GM12878 (cell line): ENCODE measurements around the gene OXCT2. TPM values are rescaled to one million over a fixed set of nuclear protein-coding genes. Genes with fewer than 3 reads are reported as not detected.
"Not testable (repeated sequence)": the region's sequence is repeated elsewhere in the genome, so short reads cannot be mapped to it uniquely, and the experiment has no call there.

Experiments used
- ATAC-seq: fragments of 200-7000 bp; cut with Tn5 transposase; 3 replicates; pipeline ENCODE4 v1.9.1; 2020; ENCODE audit warnings: mild to moderate bottlenecking, moderate library complexity
- BruUV-seq: library from RNA; stranded (reverse); fragments of 400-500 nt; replicated peaks from 2 replicates; lab custom pipeline; 2021; lab: Mats Ljungman, UMichigan
- CTCF ChIA-PET: fragments of 300-600 bp; sonication (Branson Sonifier 250); formaldehyde crosslinking; extraction: SDS; loops from one replicate; lab custom pipeline; 2021; ENCODE audit warnings: inconsistent platforms; lab: Yijun Ruan, JAX
- POLR2A ChIA-PET: fragments of 350-600 bp; formaldehyde crosslinking; extraction: SDS; loops from one replicate; lab custom pipeline; 2021; ENCODE audit warnings: inconsistent platforms; lab: Charles Lee
- RAD21 ChIA-PET: fragments of 300-600 bp; sonication (Branson Sonifier 250); formaldehyde crosslinking; loops from one replicate; lab custom pipeline; 2023; ENCODE audit warnings: antibody characterized with exemption; ENCODE audit not compliant: unreplicated experiment; lab: Charles Lee
- SMC1A ChIA-PET: fragments of 300-600 bp; sonication (Branson Sonifier 250); formaldehyde crosslinking; loops from one replicate; lab custom pipeline; 2023; ENCODE audit not compliant: unreplicated experiment, uncharacterized antibody; lab: Charles Lee
- DNase-seq: peaks from one replicate; pipeline ENCODE4 v3.0.0-alpha.2; 2011; ENCODE audit warnings: low read depth, low spot score
- FAIRE-seq: peaks from 3 replicates; lab custom pipeline; 2011; peaks lifted over from hg19 to GRCh38; lab: Jason Lieb, UNC
- H2AFZ ChIP-seq: 2 replicates; pipeline ENCODE4 v1.6.0; 2011; ENCODE audit warnings: low read depth, low read length, control low read depth; ENCODE audit not compliant: control insufficient read depth
- H3K27ac ChIP-seq: 2 replicates; pipeline ENCODE4 v1.5.1; 2011; ENCODE audit warnings: control low read depth; ENCODE audit not compliant: control insufficient read depth, insufficient read depth
- H3K27me3 ChIP-seq, 2 experiments: replicated peaks in 1 of 2; 2 replicates each; pipeline versions ENCODE4 v1.6.0 to v1.6.1; 2011; ENCODE audit warnings: low read length in 1 of 2; ENCODE audit not compliant: control insufficient read depth in 2 of 2, insufficient read depth in 2 of 2
- H3K36me3 ChIP-seq, 2 experiments: 2 replicates each; pipeline ENCODE4 v1.5.1; 2011; ENCODE audit warnings: low read length in 1 of 2; ENCODE audit not compliant: control insufficient read depth in 2 of 2, insufficient read depth in 2 of 2
- H3K4me1 ChIP-seq: 2 replicates; pipeline ENCODE4 v1.6.1; 2011; ENCODE audit warnings: mild to moderate bottlenecking, low read length, moderate library complexity, mixed read lengths; ENCODE audit not compliant: control insufficient read depth, insufficient read depth
- H3K4me2 ChIP-seq: 2 replicates; pipeline ENCODE4 v1.6.0; 2011; ENCODE audit warnings: control low read depth; ENCODE audit not compliant: control insufficient read depth, insufficient read depth
- H3K4me3 ChIP-seq: fragments of 200-600 bp; sonication (generic); 2 replicates; pipeline ENCODE4 v1.5.1; 2016
- H3K79me2 ChIP-seq: 2 replicates; pipeline ENCODE4 v1.6.0; 2011; ENCODE audit warnings: low read length; ENCODE audit not compliant: control insufficient read depth, insufficient read depth
- H3K9ac ChIP-seq: 2 replicates; pipeline ENCODE4 v1.8.0; 2011; ENCODE audit warnings: low read length, control low read depth, mixed read lengths; ENCODE audit not compliant: control insufficient read depth, insufficient read depth
- H3K9me3 ChIP-seq: replicated peaks from 3 replicates; pipeline ENCODE4 v1.5.1; 2011; ENCODE audit warnings: mild to moderate bottlenecking, low read length; ENCODE audit not compliant: control insufficient read depth, insufficient read depth
- H4K20me1 ChIP-seq: 2 replicates; pipeline ENCODE4 v1.6.0; 2011; ENCODE audit not compliant: control insufficient read depth, insufficient read depth
- ATF3 ChIP-seq: IDR thresholded peaks from 2 replicates; pipeline ENCODE4 v1.6.1; 2011; ENCODE audit warnings: low read depth, mild to moderate bottlenecking, low read length, moderate library complexity, borderline replicate concordance; ENCODE audit errors: extremely low read depth
- BCL11A ChIP-seq: IDR thresholded peaks from 2 replicates; pipeline ENCODE4 v1.6.1; 2011; ENCODE audit warnings: low read depth, low read length
- CHD2 ChIP-seq: IDR thresholded peaks from 2 replicates; pipeline ENCODE4 v1.6.1; 2011; ENCODE audit warnings: low read depth, low read length, improper control_type of control experiment, borderline replicate concordance
- CTCF ChIP-seq, 3 experiments: IDR thresholded peaks in 2 of 3; conservative IDR thresholded peaks in 1 of 3; 2 replicates each; pipeline ENCODE4 v1.5.1; 2011; ENCODE audit warnings: low read depth in 3 of 3, low read length in 3 of 3, mild to moderate bottlenecking in 3 of 3, control low read depth in 2 of 3, moderate library complexity in 2 of 3, inconsistent platforms in 1 of 3, mixed read lengths in 1 of 3; ENCODE audit not compliant: control insufficient read depth in 2 of 3, insufficient read depth in 1 of 3; ENCODE audit errors: extremely low read depth in 1 of 3
- DPF2 ChIP-seq: fragments of 450-650 bp; IDR thresholded peaks from 2 replicates; pipeline ENCODE4 v1.6.1; 2017; ENCODE audit warnings: mild to moderate bottlenecking
- E4F1 ChIP-seq: fragments of 450-650 bp; IDR thresholded peaks from 2 replicates; pipeline ENCODE4 v1.6.1; 2018; ENCODE audit warnings: borderline replicate concordance, mild to moderate bottlenecking; ENCODE audit not compliant: partially characterized antibody
- EED ChIP-seq: sonication (generic); IDR thresholded peaks from 2 replicates; pipeline ENCODE4 v1.6.1; 2016; ENCODE audit warnings: antibody characterized with exemption, low read depth
- ELK1 ChIP-seq: IDR thresholded peaks from 2 replicates; pipeline ENCODE4 v1.6.1; 2012; ENCODE audit warnings: low read depth, low read length, improper control_type of control experiment
- FOXK2 ChIP-seq: fragments of 450-650 bp; IDR thresholded peaks from 2 replicates; pipeline ENCODE4 v1.6.1; 2017; ENCODE audit warnings: mild to moderate bottlenecking, moderate library complexity
- HCFC1 ChIP-seq: fragments of 150-350 bp; IDR thresholded peaks from 2 replicates; pipeline ENCODE4 v1.6.1; 2014; ENCODE audit warnings: low read length
- MEF2A ChIP-seq: IDR thresholded peaks from 2 replicates; pipeline ENCODE4 v1.6.1; 2011; ENCODE audit warnings: low read depth, mild to moderate bottlenecking, low read length, moderate library complexity; ENCODE audit not compliant: insufficient read depth
- RUNX3 ChIP-seq: IDR thresholded peaks from 2 replicates; pipeline ENCODE4 v1.6.1; 2012; ENCODE audit warnings: low read length, inconsistent platforms
- ZNF384 ChIP-seq: IDR thresholded peaks from 2 replicates; pipeline ENCODE4 v1.6.1; 2012; ENCODE audit warnings: low read depth, mild to moderate bottlenecking, low read length, improper control_type of control experiment, borderline replicate concordance
- WGBS: methylation state at CpG from one replicate; pipeline ENCODE4 v1.1.6; 2016; ENCODE audit warnings: low lambda C conversion rate; ENCODE audit not compliant: insufficient replicate concordance, insufficient coverage; ENCODE audit errors: missing lambda C conversion rate; 5-methylcytosine and 5-hydroxymethylcytosine counted together
- in situ Hi-C: fragments of 300-500 bp; cut with MboI; formaldehyde crosslinking; loops from 9 replicates; pipeline ENCODE4 v1.14.3; 2018; ENCODE audit warnings: mixed read lengths
- intact Hi-C: fragments of 100-400 bp; cut with micrococcal nuclease; formaldehyde crosslinking; loops from one replicate; pipeline ENCODE4 v1.14.2; 2022; ENCODE audit not compliant: unreplicated experiment
- polyA plus RNA-seq, 11 experiments: library from polyadenylated mRNA; depleted of rRNA in 4 of 11; unstranded in 6 of 11; stranded (reverse) in 5 of 11; fragments of >200 nt; fragmentation: Nextera tagmentation in 4 of 11; fragmentation: Illumina TruSeq in 1 of 11; extraction: Ambion mirVana in 4 of 11; extraction: Trizol in 1 of 11; gene quantifications; 1 replicate in 1 of 11; 2 replicates in 10 of 11; pipeline versions ENCODE4 v1.2.1 to v1.2.3, GENCODE V29; 2011 to 2016; ENCODE audit warnings: inconsistent platforms in 2 of 11, missing spikeins in 2 of 11, low read depth in 1 of 11
- total RNA-seq, 4 experiments: library from RNA; depleted of rRNA in 3 of 4; stranded (reverse); fragments of >200 nt in 3 of 4; fragmentation: Illumina TruSeq in 1 of 4; extraction: Trizol in 1 of 4; gene quantifications; 2 replicates each; pipeline versions ENCODE4 v1.2.1 to v1.2.3, GENCODE V29; 2013 to 2021

Gene OXCT2
- total and polyA plus RNA-seq, 10 of the 15 experiments (the other 5 are each of a cell fraction or from before 2014, with no cell fraction given), result 0.06 to 1.9 (median 0.59) TPM

GRCh38 chr1:39798859-39799769 lies 28.0 kb upstream of the OXCT2 start:
- SMC1A ChIA-PET, result interaction anchor here (0.7 to 2.4 kb wide), 14 partner anchors 9 to 240 kb away, joined by 3 to 5 read pairs (median 3); partner anchors contain the start of gene PPIE
- CTCF ChIA-PET, result interaction anchor here (0.6 to 5.2 kb wide), 34 partner anchors 9 to 625 kb away, joined by 3 to 39 read pairs (median 4); partner anchors contain the start of genes NT5C1A and PPIE
- Histone ChIP-seq H3K27ac (peak overlapping the region; percentile 53), H3K4me2 (peak overlapping the region; percentile 44), H2AFZ (peak overlapping the region; percentile 96), H3K9ac (peak overlapping the region; percentile 8; the same call in 1 of the 2 replicates)
- H3K79me2 ChIP-seq, H3K4me3 ChIP-seq, H3K9me3 ChIP-seq, H3K36me3 ChIP-seq, in situ Hi-C loops, H4K20me1 ChIP-seq, H3K27me3 ChIP-seq, H3K4me1 ChIP-seq: not testable (repeated sequence)
- ATAC-seq (peak; percentile 96), DNase-seq (peak; percentile 78), FAIRE-seq (peak; percentile 96)
- intact Hi-C loops, result loop anchor here (1.0 to 5.0 kb wide), 2 partner anchors 97 to 192 kb away; no protein-coding TSS in a partner anchor
- RAD21 ChIA-PET, result interaction anchor here (0.7 to 3.4 kb wide), 11 partner anchors 10 to 193 kb away, joined by 3 to 9 read pairs (median 3); partner anchors contain the start of genes BMP8B and PPIE
- 18% methylated on average over 17 of the region's 26 CpGs for WGBS
- TSS peak; percentile 66 for BruUV-seq
- POLR2A ChIA-PET, result interaction anchor here (0.7 to 1.5 kb wide), 5 partner anchors 9 to 677 kb away, joined by 3 to 4 read pairs (median 3); no protein-coding TSS in a partner anchor
- TF ChIP-seq E4F1 (peak; percentile 33), DPF2 (0 out of 2 replicates have a peak, but pooled peaks have one; percentile 31), FOXK2 (peak; percentile 84), ZNF384 (0 out of 2 replicates have a peak, but pooled peaks have one; percentile 6), CTCF (IDR thresholded peaks at IDR 0.05 in 2 of 3, conservative IDR thresholded peaks at IDR 0.05 in 1 of 3; ENCODE audit: control insufficient read depth in 2 of 3, extremely low read depth in 1 of 3, insufficient read depth in 1 of 3, low read depth in 3 of 3, low read length in 3 of 3) (peak in 2 of 3 experiments; percentile 43 to 49; a peak in 3 of 6 replicates), BCL11A (peak; percentile 23; the same call in 1 of the 2 replicates), MEF2A (0 out of 2 replicates have a peak, but pooled peaks have one; percentile 13), EED (peak; percentile 37; the same call in 1 of the 2 replicates), CHD2 (0 out of 2 replicates have a peak, but pooled peaks have one; percentile 8), RUNX3 (peak; percentile 84), ELK1 (peak; percentile 54; the same call in 1 of the 2 replicates), HCFC1 (0 out of 2 replicates have a peak, but pooled peaks have one; percentile 5), ATF3 (peak; percentile 55; the same call in 1 of the 2 replicates)
